DND-41 (cell line): ENCODE measurements around the gene KRTAP13-4.
A peak's percentile ranks its signal among the peaks of the same experiment; 100 is the strongest.

ENCODE experiments used
- ATAC-seq: fragments of 200-7000 bp; cut with Tn5 transposase; 3 replicates; pipeline ENCODE4 v1.9.1; 2021; ENCODE audit warnings: low read depth; ENCODE audit not compliant: insufficient read depth
- DNase-seq: peaks from one replicate; pipeline ENCODE4 v3.0.0-alpha.2; 2020
- H2AFZ ChIP-seq: 2 replicates; pipeline ENCODE4 v1.6.0; 2012; ENCODE audit warnings: low read depth, low read length
- H3K27ac ChIP-seq: 2 replicates; pipeline ENCODE4 v1.5.1; 2012; ENCODE audit warnings: low read length, inconsistent platforms
- H3K27me3 ChIP-seq: fragments of 200-600 bp; sonication (generic); 2 replicates; pipeline ENCODE4 v1.6.0; 2012; ENCODE audit warnings: low read length, mild to moderate bottlenecking, inconsistent platforms; ENCODE audit not compliant: insufficient read depth, poor library complexity
- H3K36me3 ChIP-seq: 2 replicates; pipeline ENCODE4 v1.5.1; 2012; ENCODE audit warnings: low read length, inconsistent platforms; ENCODE audit not compliant: insufficient read depth
- H3K4me1 ChIP-seq: 2 replicates; pipeline ENCODE4 v1.5.1; 2012; ENCODE audit warnings: mild to moderate bottlenecking, low read length; ENCODE audit not compliant: insufficient read depth
- H3K4me2 ChIP-seq: 2 replicates; pipeline ENCODE4 v1.6.0; 2012; ENCODE audit warnings: mild to moderate bottlenecking, moderate library complexity, low read length, inconsistent platforms; ENCODE audit not compliant: insufficient read depth
- H3K4me3 ChIP-seq, 2 experiments: fragments of 200-600 bp in 1 of 2; shearing (Covaris generic) in 1 of 2; 2 replicates each; pipeline ENCODE4 v1.5.1; 2012 to 2016; ENCODE audit warnings: inconsistent platforms in 2 of 2, low read length in 2 of 2, mild to moderate bottlenecking in 2 of 2, low read depth in 1 of 2, moderate library complexity in 1 of 2
- H3K79me2 ChIP-seq: 2 replicates; pipeline ENCODE4 v1.6.0; 2012; ENCODE audit warnings: low read length, inconsistent platforms; ENCODE audit not compliant: insufficient read depth
- H3K9ac ChIP-seq: 2 replicates; pipeline ENCODE4 v1.6.0; 2012; ENCODE audit warnings: low read depth, mild to moderate bottlenecking, inconsistent platforms, low read length, moderate library complexity
- H3K9me3 ChIP-seq: 2 replicates; pipeline ENCODE4 v1.5.1; 2012; ENCODE audit warnings: low read length, moderate library complexity, mild to moderate bottlenecking, inconsistent platforms; ENCODE audit not compliant: insufficient read depth, severe bottlenecking
- H4K20me1 ChIP-seq: 2 replicates; pipeline ENCODE4 v1.6.0; 2012; ENCODE audit warnings: low read length; ENCODE audit not compliant: insufficient read depth
- EZH2 ChIP-seq: IDR thresholded peaks from 3 replicates; pipeline ENCODE4 v1.6.1; 2012; ENCODE audit warnings: borderline replicate concordance, low read depth, mild to moderate bottlenecking, moderate library complexity, low read length, inconsistent platforms; ENCODE audit not compliant: severe bottlenecking
- TF ChIP-seq, protein P1 (sequence below): IDR thresholded peaks from 2 replicates; pipeline ENCODE4 v1.5.1; 2012; ENCODE audit warnings: borderline replicate concordance, low read length, moderate library complexity, mild to moderate bottlenecking; ENCODE audit not compliant: poor library complexity, severe bottlenecking; ENCODE audit errors: extremely low read depth

Gene KRTAP13-4

GRCh38 chr21:30408782-30409494, 21.1 kb upstream of the KRTAP13-4 start:
- no peaks in the 10 kb centered on the region for H3K79me2 ChIP-seq
- H3K4me2 ChIP-seq = no peak overlapping the region
- no peaks in the 10 kb centered on the region for H3K4me1 ChIP-seq
- TF ChIP-seq, protein P1, sequence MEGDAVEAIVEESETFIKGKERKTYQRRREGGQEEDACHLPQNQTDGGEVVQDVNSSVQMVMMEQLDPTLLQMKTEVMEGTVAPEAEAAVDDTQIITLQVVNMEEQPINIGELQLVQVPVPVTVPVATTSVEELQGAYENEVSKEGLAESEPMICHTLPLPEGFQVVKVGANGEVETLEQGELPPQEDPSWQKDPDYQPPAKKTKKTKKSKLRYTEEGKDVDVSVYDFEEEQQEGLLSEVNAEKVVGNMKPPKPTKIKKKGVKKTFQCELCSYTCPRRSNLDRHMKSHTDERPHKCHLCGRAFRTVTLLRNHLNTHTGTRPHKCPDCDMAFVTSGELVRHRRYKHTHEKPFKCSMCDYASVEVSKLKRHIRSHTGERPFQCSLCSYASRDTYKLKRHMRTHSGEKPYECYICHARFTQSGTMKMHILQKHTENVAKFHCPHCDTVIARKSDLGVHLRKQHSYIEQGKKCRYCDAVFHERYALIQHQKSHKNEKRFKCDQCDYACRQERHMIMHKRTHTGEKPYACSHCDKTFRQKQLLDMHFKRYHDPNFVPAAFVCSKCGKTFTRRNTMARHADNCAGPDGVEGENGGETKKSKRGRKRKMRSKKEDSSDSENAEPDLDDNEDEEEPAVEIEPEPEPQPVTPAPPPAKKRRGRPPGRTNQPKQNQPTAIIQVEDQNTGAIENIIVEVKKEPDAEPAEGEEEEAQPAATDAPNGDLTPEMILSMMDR = peak; percentile 53
- no peak for TF ChIP-seq EZH2
- peak; percentile 62; the same call in 1 of the 3 replicates for ATAC-seq
- peak; percentile 13 for DNase-seq
- no peak overlapping the region for H3K4me3 ChIP-seq
- no peak overlapping the region for H3K9ac ChIP-seq
- H2AFZ ChIP-seq = no peak overlapping the region
- H3K27me3 ChIP-seq = no peaks in the 10 kb centered on the region
- no peak overlapping the region for H3K27ac ChIP-seq
- no peaks in the 10 kb centered on the region for H3K9me3 ChIP-seq
- H4K20me1 ChIP-seq = no peaks in the 10 kb centered on the region
- no peaks in the 10 kb centered on the region for H3K36me3 ChIP-seq

DNA sequence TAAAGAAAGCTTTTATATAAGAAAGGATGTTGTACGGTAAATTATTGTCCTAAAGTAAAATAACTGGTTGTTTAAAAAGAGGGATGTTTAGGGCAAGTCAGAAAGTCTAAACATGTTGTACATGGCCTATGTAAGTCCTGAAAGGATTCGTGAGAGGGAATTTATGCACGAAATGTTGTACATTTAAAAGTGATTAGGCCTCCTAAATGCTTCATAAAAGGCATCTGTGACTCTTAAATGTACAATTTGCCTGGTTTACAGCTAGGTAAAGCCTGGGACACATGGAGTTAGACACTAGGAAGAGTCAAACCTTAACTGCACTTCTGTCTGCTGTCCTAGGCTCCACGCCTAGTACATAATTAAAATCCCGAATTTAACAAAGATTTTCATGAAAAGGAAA, 14.0 kb upstream of the KRTAP13-4 start:
- TF ChIP-seq, protein P1 = no peak
- TF ChIP-seq EZH2 = no peak
- Histone ChIP-seq H4K20me1 (no peaks in the 10 kb centered on the region), H2AFZ (no peak overlapping the region), H3K4me1 (no peaks in the 10 kb centered on the region), H3K36me3 (no peaks in the 10 kb centered on the region), H3K9ac (no peak overlapping the region), H3K27ac (no peak overlapping the region), H3K4me2 (no peak overlapping the region), H3K27me3 (no peaks in the 10 kb centered on the region), H3K9me3 (no peaks in the 10 kb centered on the region), H3K79me2 (no peaks in the 10 kb centered on the region), H3K4me3 (no peak overlapping the region)
- no peak for ATAC-seq
- DNase-seq = no peak

- no peaks in the 10 kb centered on the region for H3K79me2 ChIP-seq
- H3K4me1 ChIP-seq = no peaks in the 10 kb centered on the region
- H3K4me2 ChIP-seq = no peak within 1 kb of the TSS
- no peaks in the 10 kb centered on the region for H3K27me3 ChIP-seq
- no peaks in the 10 kb centered on the region for H3K36me3 ChIP-seq
- no peaks in the 10 kb centered on the region for H4K20me1 ChIP-seq
- no peak within 1 kb of the TSS for H2AFZ ChIP-seq
- H3K9ac ChIP-seq = no peak within 1 kb of the TSS
- H3K27ac ChIP-seq = no peak within 1 kb of the TSS
- no peaks in the 10 kb centered on the region for H3K9me3 ChIP-seq
- no peak within 1 kb of the TSS for H3K4me3 ChIP-seq
- TF ChIP-seq EZH2 = no peak
- TF ChIP-seq, protein P1 = no peak
- DNase-seq (no peak), ATAC-seq (no peak)
These were observed 4.2 kb upstream of the KRTAP13-4 start, which contains the start of gene KRTAP13-3 for GRCh38 chr21:30425826-30426225. Gene KRTAP13-3 (minus strand): TSS chr21:30425926. CDS start chr21:30425912, 14 bp downstream.
